GM18858 (cell line): ENCODE data around the gene TRIO.

Experiments
- ATAC-seq: cut with Tn5 transposase; IDR thresholded peaks from one replicate; pipeline ENCODE4 v1.9.1; 2021; ENCODE audit not compliant: unreplicated experiment

TRIO gene

DNA sequence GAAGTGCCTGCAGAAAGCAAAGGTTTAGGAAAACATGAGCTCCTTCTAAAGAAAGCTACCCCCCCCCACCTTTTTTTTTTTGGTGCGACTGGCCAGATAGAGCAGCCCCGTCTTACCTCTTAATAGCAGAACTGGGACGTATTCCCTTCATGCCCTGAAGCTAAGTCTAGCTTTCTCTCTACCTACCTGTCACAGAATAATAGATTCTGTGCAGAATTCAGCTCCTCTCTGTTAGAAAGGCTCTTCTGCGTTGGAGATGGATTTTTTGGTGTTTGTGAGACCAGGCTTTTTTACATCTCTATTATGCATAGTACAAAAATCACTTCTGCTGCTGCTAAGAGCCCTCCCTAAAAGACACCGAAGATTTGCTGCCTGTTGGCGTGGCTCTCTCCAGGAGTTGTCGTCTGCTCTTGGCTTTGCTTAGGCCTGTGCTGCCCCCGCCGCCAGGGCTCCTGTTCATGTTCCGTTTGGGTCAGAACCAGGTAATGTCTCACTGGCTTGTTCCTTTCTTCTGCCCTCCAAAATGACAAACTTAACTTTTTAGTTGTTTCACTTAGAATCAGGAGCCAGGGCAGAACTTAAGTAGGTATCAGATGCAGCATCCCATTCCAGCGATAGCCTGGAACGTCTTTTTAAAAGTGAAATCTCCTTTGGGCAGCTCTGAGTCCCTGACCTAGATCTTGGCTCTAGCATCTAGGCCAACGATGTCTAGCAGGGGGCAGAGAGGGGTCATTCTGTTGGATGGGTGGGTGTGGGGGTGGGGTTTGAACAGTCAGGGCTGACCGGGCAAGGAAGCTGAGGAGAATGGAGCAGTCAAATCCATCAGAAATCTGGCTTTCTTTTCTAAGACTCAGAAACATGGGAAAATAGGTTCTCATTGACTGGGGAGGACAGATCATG lies 2.5 kb downstream of the TRIO start:
- ATAC-seq: no peak

- no peak for ATAC-seq
These were observed 3.6 kb downstream of the TRIO start for GRCh38 chr5:14146725-14147124.

DNA sequence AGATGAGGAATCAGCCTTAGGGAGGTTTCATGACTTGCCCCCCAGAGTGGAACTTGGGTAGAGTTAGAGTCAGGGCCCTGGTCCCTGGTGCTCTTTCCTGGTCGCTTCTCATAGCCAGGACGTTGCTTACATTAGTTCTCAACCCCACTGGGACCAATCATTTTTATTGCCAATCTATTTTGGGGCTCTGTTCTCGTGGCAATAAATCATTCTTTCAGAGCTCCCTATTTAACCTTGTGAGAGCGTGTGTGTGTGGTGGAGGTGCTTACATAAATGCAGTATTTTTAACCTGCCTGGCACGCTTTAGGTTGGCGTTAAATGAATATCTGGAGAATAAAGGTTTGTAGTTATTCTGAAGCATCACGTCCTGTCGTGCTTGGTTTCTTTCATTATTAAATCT lies 4.1 kb downstream of the TRIO start:
- ATAC-seq: no peak

DNA sequence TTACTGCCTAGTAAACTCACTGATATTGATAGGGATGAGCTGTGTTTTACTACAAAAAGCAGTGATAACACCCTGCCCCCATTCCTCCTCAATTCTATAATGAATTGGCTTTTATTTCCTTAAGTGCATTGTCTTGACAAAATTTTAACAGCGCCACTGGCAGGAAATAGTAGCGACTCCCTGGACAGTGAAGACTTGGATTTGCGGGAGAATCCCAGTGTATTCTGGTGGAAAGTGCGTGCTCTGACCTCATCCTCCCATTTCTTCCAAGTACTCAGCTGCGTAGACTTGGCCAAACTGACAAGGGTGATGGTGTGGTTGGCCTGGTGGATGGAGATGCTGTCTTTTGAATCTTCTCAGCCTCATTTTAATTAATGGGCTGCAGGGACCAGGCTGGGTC lies 5.3 kb downstream of the TRIO start:
- ATAC-seq: no peak

DNA sequence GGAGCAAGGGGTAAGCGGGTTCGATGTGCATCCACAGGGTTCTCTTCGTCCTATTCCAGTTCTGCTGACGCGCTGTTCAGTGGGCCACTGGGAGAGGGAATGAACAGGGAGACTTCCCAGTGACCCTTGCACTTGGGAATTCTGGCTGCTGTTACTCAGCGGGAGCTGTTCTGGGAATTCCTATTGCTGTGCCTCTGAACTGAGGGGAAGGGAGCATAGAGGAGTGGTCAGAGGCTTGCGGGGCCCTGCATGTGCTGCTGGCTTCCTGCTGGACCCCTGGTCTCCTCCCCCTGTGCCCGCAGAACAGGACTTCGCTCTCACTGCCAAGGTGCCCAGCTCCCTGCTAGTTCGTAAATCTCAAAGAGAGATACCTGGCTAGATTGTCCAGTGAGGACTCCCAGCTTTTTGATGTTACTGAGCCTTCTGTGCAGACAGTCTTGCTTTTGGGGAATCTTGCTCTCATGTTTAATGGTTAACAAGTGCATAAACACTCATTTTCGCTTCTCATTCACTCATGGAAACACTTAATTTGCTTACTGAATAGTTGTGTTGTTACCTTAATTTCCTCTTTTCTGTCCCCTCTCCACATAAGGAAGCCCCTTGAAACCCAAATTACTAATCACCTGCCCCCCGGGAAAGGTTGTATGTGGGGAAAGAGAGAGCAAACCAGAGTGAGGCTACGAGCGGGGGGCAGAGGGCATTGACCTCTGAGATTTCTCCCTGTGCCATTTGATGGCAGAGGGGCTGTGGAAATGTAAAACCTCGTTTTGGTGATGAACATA lies 5.9 kb downstream of the TRIO start:
- ATAC-seq: no peak

GRCh38 chr5:14149672-14150274 lies 6.6 kb downstream of the TRIO start:
- no peak for ATAC-seq

DNA sequence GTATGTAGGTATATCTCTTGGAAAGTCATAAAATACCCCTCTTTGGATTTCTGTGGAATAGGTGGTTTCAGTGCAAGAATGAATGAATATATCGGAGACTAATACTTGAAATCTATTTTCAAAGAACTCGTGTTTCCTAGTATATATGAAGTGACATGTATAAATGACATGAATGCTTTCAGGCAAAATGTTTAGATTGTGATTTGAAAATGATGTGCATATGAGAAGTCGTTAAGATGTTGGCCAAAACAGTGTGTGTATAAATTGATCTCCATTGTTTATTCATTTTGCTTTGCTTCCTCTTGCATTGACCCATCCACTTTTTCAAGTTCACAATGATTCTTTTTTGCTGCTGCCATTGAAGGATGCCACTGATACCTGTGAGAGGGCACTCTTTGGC lies 8.3 kb downstream of the TRIO start:
- ATAC-seq: no peak

- ATAC-seq: no peak
These were observed 10.1 kb downstream of the TRIO start for GRCh38 chr5:14153071-14153864.

DNA sequence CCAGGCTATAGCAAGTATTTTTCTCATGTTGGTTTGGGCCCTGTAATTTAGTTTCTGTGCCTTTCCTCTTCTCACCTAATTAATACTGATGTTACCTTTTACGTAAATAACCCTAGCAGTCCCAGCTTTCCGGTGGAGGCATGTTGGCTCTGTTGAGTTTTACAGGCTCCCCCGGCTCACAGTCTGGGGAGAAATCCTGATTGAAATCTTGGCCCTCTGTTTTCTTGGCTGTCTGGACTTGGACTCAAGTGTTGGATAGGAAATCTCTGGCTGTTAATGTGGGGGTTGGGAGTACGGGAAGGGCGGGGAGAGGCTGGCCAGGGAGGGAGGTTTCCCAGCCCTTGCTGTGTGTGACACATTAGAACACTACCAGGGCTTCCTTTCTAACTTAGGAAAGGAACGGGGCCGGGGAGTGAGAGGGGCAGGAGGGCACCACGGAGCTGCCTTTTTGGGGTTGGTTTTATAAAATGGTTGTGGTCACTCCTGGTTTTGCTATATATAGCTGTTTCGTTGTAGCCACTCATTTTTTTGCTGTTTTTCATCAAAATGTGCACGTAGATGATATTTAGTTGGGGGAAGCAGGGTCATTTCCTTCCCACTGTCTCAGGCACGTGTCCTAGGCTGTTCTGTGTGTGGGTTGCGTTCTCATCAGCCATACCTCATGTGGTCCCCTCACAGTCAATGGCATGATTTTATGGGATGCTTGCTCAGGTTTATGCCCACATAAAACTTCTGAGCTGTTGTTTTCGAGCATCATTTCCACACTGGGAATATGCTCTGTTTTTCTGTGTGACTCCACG lies 11.0 kb downstream of the TRIO start:
- no peak for ATAC-seq

GRCh38 chr5:14155075-14155474 lies 11.9 kb downstream of the TRIO start:
- ATAC-seq: peak; percentile 71

DNA sequence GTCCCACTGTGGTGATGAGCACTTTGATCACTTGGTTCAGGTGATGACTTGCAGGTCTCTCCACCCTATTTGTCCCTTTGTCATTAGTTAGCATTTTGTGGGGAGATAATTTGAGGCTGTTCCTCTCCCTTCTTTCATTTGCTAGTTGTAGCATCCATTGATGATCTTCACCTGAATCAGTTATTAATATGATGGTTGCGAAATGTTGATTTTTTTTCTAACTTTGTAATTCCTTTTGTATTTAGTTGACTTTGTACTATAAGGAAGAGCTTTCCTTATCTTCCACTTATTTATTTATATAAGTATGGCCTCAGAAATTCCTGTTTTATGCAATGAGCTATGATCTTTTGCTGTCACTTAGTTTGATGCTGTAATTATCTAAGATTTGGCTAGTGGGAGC lies 12.6 kb downstream of the TRIO start:
- no peak for ATAC-seq

DNA sequence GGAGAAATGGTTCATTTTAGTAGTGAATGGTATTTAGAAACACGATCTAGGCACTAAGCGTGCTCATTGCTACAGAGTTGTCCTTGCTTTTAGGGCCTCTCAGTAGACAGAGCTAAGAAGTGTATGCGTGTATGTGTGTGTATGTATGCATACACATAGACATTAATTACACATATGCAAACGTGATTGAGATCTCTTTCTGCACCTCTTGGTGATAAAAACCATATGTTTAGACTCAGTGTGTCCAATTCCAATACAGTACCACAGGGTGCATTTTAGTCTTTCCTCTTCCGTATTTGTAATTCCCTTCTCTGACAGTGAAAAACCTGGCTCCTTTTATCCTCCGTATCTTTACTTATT lies 13.1 kb downstream of the TRIO start:
- ATAC-seq: peak; percentile 1

- ATAC-seq: peak; percentile 50
These were observed 13.7 kb downstream of the TRIO start for GRCh38 chr5:14156650-14157492.

DNA sequence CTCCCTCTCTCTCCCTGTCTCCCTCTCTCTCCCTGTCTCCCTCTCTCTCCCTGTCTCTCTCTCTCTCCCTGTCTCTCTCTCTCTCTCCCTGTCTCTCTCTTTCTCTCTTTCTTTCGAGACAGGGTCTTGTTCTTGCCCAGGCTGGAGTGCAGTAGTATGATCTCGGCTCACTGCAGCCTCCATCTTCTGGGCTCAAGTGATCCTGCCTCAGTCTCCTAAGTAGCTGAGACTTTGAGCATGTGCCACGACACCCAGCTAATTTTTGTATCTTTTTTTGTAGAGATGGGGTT lies 14.3 kb downstream of the TRIO start:
- ATAC-seq: no peak

DNA sequence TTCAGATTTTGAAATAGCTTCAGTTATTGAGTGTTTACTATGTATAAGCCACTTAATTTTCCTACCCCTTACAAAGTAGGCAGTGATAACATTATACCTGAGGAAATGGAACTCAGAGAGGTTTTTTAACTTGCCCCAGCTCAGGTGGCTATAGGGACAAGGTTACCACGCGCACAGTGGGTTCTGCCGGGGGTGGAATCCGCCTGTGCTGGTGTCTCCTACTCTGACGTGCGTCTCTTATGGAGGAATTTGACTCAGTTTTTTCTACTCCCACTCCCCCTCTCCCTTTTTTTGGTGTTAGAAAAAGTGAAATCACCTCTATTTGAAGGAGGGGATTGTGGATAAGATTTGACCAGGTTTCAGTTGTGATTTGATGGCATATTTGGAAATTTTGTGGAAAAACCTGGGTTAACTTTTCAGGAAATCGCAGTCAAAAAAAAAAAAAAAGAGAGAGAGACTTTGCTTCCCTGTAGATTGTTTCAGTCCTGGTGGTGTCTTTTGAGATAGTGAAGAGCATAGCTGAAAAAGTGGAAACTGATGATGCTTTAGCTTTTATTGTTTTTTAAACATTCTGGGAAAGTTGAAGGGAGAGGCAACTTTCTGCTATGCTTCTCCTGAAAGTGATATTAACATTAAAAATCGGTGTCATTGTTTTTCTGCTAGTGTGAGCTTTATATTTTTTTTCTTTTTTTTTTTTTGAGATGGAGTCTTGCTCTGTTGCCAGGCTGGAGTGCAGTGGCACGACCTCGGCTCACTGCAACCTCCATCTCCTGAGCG lies 15.9 kb downstream of the TRIO start:
- ATAC-seq: no peak

- ATAC-seq: no peak
These were observed 18.8 kb downstream of the TRIO start for GRCh38 chr5:14161825-14162556.

GRCh38 chr5:14164164-14165163 lies 21.3 kb downstream of the TRIO start:
- no peak for ATAC-seq
